Brain microvascular endothelial cell (primary cell): ENCODE results near the gene ZNF778.

Source experiments
- DNase-seq: peaks from one replicate; pipeline ENCODE4 v3.0.0-alpha.2; 2020
- H3K27ac ChIP-seq: fragments of 250-450 bp; sonication (Bioruptor Pico); 2 replicates; pipeline ENCODE4 v1.5.1; 2020; ENCODE audit warnings: mild to moderate bottlenecking, moderate library complexity
- H3K27me3 ChIP-seq: fragments of 250-450 bp; sonication (Bioruptor Pico); replicated peaks from 2 replicates; pipeline ENCODE4 v1.5.1; 2020; ENCODE audit warnings: mild to moderate bottlenecking
- H3K36me3 ChIP-seq: fragments of 250-450 bp; sonication (Bioruptor Pico); replicated peaks from 2 replicates; pipeline ENCODE4 v1.5.1; 2020; ENCODE audit warnings: mild to moderate bottlenecking
- H3K4me3 ChIP-seq: 2 replicates; pipeline ENCODE4 v1.5.1; 2011; ENCODE audit warnings: low read depth, mild to moderate bottlenecking, control low read depth, low read length, moderate library complexity
- CTCF ChIP-seq: IDR thresholded peaks from 2 replicates; pipeline ENCODE4 v1.5.1; 2011; ENCODE audit warnings: low read depth, mild to moderate bottlenecking, moderate library complexity, low read length, control low read depth, inconsistent platforms; ENCODE audit errors: missing control alignments
- in situ Hi-C: cut with HindIII; loops from 2 replicates; pipeline ENCODE4 v1.10.0; 2017; ENCODE audit warnings: low sequenced_read_pairs, low pct_ligation_motif_present

Gene ZNF778

GRCh38 chr16:89192956-89193575, 24.4 kb upstream of the ZNF778 start:
- no peaks in the 10 kb centered on the region for H3K36me3 ChIP-seq
- in situ Hi-C loops, result no loop called here
- no peak overlapping the region for H3K27ac ChIP-seq
- peak; percentile 63 for DNase-seq
- H3K4me3 ChIP-seq, result no peak overlapping the region
- no peak for TF ChIP-seq CTCF
- H3K27me3 ChIP-seq, result no peaks in the 10 kb centered on the region

DNA sequence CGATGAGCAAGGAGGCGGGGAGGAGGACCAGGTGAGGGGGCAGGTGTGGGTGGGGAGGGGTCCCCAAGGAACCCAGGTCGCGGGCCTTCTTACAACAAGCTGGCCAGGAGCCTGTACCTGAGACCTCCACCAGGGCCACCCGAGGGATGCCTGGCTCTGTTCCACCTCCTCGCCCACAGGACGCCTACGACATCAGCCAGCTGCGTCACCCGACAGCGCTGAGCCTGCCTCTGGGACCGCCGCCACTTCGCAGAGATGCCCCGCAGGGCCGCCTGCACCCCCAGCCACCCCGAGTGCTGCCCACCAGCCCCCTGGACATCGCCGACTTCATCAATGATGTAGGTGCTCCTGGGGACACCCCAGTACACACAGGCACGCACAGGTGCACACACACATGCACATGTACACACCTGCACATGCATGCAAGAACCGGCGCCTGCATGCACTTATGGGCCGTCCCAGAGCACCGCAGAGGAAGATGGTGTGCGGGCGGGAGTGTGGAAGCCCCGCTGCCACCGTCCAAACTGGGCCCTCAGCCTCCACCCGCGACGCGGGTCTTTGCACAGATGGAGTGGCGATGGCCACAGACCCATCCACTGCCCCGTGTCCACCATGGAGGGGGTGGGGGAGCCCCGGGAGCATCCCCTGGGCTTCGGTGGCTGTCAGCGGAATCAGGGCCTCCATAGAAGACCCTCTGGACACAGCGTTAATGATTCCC, 23.8 kb upstream of the ZNF778 start:
- no peak for DNase-seq
- H3K4me3 ChIP-seq, result no peak overlapping the region
- in situ Hi-C loops, result no loop called here

DNA sequence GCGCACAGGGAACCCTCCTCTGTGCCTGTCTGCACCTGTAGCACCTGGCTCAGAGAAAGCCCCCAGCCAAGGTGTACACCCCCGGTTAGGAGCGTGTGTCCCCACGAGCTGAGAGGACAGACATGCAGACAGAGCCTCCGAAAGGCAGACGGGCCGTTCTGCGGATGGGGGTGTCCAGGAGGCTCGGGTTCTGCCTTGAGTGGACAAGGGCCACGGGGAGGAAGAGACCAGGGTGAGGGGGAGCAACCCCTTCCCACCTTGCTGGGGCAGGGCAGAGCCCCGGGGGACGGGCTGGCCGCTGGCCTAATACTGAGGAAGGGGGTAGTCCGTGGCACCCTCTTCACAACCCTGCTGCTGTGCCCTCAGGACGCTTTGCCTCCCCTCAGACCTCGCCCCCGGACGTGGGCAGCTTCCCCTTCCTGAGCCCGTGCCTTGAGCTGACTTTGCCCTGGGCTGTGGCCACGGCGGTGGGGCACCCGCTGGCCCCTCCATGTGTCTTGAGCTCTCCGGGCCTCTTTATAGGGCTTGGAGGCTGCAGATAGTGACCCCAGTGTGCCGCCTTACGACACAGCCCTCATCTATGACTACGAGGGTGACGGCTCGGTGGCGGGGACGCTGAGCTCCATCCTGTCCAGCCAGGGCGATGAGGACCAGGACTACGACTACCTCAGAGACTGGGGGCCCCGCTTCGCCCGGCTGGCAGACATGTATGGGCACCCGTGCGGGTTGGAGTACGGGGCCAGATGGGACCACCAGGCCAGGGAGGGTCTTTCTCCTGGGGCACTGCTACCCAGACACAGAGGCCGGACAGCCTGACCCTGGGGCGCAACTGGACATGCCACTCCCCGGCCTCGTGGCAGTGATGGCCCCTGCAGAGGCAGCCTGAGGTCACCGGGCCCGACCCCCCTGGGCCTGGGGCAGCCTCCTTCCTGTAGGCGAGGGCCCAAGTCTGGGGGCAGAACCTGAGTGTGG, 22.9 kb upstream of the ZNF778 start:
- no peak for TF ChIP-seq CTCF
- in situ Hi-C loops, result no loop called here
- DNase-seq, result no peak
- Histone ChIP-seq H3K27me3 (peaks cover 4% of the 10 kb centered on the region), H3K36me3 (no peaks in the 10 kb centered on the region), H3K4me3 (no peak overlapping the region), H3K27ac (no peak overlapping the region)

More for the DNA sequence above, 23.8 kb upstream of the ZNF778 start:
- Histone ChIP-seq H3K27me3 (no peaks in the 10 kb centered on the region), H3K27ac (no peak overlapping the region), H3K36me3 (no peaks in the 10 kb centered on the region)
- no peak for TF ChIP-seq CTCF

GRCh38 chr16:89195521-89196171, 21.9 kb upstream of the ZNF778 start:
- Histone ChIP-seq H3K36me3 (no peaks in the 10 kb centered on the region), H3K27me3 (peaks cover 14% of the 10 kb centered on the region), H3K27ac (no peak overlapping the region), H3K4me3 (no peak overlapping the region)
- in situ Hi-C loops, result no loop called here
- DNase-seq, result no peak
- TF ChIP-seq CTCF, result no peak

- Histone ChIP-seq H3K36me3 (no peaks in the 10 kb centered on the region), H3K4me3 (no peak overlapping the region), H3K27ac (no peak overlapping the region), H3K27me3 (peaks cover 24% of the 10 kb centered on the region)
- no peak for TF ChIP-seq CTCF
- in situ Hi-C loops, result no loop called here
- no peak for DNase-seq
Measured at GRCh38 chr16:89197033-89197632, 20.4 kb upstream of the ZNF778 start.
